ENCODE measurements around the gene MT3. TPM values are rescaled to one million over a fixed set of nuclear protein-coding genes. Genes with fewer than 3 reads are reported as not detected.

The MT3 gene
- total and polyA plus RNA-seq, 9 of the 15 experiments (the other 6 are each of a cell fraction or from before 2014, with no cell fraction given): not detected

- 0% methylated on average over 1 of the region's 1 CpG for WGBS (ENCODE audit: insufficient coverage, low coverage, missing lambda C conversion rate)
- Histone ChIP-seq H3K36me3 (ENCODE audit: control insufficient read depth, insufficient read depth, low read length) (no peaks in the 10 kb centered on the region), H3K9me1 (ENCODE audit: control insufficient read depth, insufficient read depth, low read length) (no peaks in the 10 kb centered on the region), H3K27ac (ENCODE audit: extremely low read depth, low read depth, low read length) (no peak overlapping the region), H3K9ac (ENCODE audit: insufficient read depth in 1 of 2, low read depth in 2 of 2, low read length in 2 of 2) (no peak overlapping the region), H3K4me2 (ENCODE audit: insufficient read depth, low read length) (no peak overlapping the region), H3K27me3 (ENCODE audit: control insufficient read depth in 2 of 2, insufficient read depth in 2 of 2, low read length in 2 of 2) (peaks cover 34 to 72% of the 10 kb centered on the region in 2 experiments), H3K4me3 (no peak overlapping the region), H3K9me3 (replicated peaks; ENCODE audit: control insufficient read depth, insufficient read depth, low read depth, low read length) (no peaks in the 10 kb centered on the region), H3K4me1 (replicated peaks in 1 of 2; ENCODE audit: control insufficient read depth in 2 of 2, insufficient read depth in 2 of 2, low read length in 2 of 2) (peaks cover 3 to 23% of the 10 kb centered on the region in 2 experiments; a peak in 3 of 5 replicates), H3K79me2 (ENCODE audit: control insufficient read depth, insufficient read depth, low read length) (no peaks in the 10 kb centered on the region), H2AFZ (ENCODE audit: low read depth, low read length) (no peak overlapping the region), H4K20me1 (replicated peaks; ENCODE audit: control insufficient read depth, insufficient read depth, low read length) (0 out of 2 replicates have a peak, but pooled peaks cover 4% of the 10 kb centered on the region)
- BruUV-seq (replicated peaks): no TSS peak
- in situ Hi-C loops (cut with MboI) (no loop called here), intact Hi-C loops (cut with micrococcal nuclease) (no loop called here)
- TF ChIP-seq NCOR1 (IDR thresholded peaks at IDR 0.05) (no peak), ZMIZ1 (IDR thresholded peaks at IDR 0.05; ENCODE audit: low read depth in 2 of 2, low read length in 2 of 2) (no peak), PTBP1 (IDR thresholded peaks at IDR 0.05; ENCODE audit: low read depth, low read length) (no peak), NCOA4 (IDR thresholded peaks at IDR 0.05; ENCODE audit: partially characterized antibody) (no peak), RHOXF2B (CRISPR knock-in tag; conservative IDR thresholded peaks at IDR 0.05) (no peak), KAT2B (IDR thresholded peaks at IDR 0.05; ENCODE audit: low read depth, low read length) (no peak), GMEB1 (CRISPR knock-in tag; IDR thresholded peaks at IDR 0.05) (no peak)
- TF ChIP-seq, protein P1, sequence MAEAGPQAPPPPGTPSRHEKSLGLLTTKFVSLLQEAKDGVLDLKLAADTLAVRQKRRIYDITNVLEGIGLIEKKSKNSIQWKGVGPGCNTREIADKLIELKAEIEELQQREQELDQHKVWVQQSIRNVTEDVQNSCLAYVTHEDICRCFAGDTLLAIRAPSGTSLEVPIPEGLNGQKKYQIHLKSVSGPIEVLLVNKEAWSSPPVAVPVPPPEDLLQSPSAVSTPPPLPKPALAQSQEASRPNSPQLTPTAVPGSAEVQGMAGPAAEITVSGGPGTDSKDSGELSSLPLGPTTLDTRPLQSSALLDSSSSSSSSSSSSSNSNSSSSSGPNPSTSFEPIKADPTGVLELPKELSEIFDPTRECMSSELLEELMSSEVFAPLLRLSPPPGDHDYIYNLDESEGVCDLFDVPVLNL (CRISPR knock-in tag; IDR thresholded peaks at IDR 0.05; ENCODE audit: low read depth): no peak
- TF ChIP-seq, protein P2, sequence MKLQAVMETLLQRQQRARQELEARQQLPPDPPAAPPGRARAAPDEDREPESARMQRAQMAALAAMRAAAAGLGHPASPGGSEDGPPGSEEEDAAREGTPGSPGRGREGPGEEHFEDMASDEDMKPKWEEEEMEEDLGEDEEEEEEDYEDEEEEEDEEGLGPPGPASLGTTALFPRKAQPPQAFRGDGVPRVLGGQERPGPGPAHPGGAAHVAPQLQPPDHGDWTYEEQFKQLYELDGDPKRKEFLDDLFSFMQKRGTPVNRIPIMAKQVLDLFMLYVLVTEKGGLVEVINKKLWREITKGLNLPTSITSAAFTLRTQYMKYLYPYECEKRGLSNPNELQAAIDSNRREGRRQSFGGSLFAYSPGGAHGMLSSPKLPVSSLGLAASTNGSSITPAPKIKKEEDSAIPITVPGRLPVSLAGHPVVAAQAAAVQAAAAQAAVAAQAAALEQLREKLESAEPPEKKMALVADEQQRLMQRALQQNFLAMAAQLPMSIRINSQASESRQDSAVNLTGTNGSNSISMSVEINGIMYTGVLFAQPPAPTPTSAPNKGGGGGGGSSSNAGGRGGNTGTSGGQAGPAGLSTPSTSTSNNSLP (IDR thresholded peaks at IDR 0.05; ENCODE audit: borderline replicate concordance, low read depth, low read length): no peak
- CTCF ChIA-PET (ENCODE audit: low intra/inter-chr PET ratio): no interaction called here
- FAIRE-seq: no peak
- ATAC-seq: no peak
- DNase-seq (ENCODE audit: extremely low read depth in 1 of 4, low spot score in 3 of 4): no peak
- POLR2A ChIA-PET: no interaction called here
Measured at GRCh38 chr16:56639045-56639444, 49.7 kb downstream of the MT3 start.
